ENCODE data around the gene USP17L28.
"Not testable (repeated sequence)": the region's sequence is repeated elsewhere in the genome, so short reads cannot be mapped to it uniquely, and the experiment has no call there.

The USP17L28 gene, protein sequence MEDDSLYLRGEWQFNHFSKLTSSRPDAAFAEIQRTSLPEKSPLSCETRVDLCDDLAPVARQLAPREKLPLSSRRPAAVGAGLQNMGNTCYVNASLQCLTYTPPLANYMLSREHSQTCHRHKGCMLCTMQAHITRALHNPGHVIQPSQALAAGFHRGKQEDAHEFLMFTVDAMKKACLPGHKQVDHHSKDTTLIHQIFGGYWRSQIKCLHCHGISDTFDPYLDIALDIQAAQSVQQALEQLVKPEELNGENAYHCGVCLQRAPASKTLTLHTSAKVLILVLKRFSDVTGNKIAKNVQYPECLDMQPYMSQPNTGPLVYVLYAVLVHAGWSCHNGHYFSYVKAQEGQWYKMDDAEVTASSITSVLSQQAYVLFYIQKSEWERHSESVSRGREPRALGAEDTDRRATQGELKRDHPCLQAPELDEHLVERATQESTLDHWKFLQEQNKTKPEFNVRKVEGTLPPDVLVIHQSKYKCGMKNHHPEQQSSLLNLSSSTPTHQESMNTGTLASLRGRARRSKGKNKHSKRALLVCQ

DNA sequence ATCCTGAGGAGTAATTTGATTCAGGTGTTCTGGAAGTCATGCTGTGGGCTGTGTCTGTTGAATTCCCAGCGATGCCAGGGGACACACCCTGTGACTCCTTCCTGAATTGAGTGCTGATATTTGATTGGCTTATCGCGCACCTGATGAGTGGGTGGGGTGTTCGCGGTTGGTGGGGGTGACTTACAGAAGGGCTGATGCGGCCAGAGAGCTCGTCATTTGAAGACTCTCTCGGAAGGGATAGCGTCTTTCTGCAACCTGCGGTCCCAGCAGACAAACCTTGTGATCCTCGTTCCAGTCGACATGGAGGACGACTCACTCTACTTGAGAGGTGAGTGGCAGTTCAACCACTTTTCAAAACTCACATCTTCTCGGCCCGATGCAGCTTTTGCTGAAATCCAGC, at the start of gene USP17L28:
TSS of gene USP17L28 (plus strand) at position 301 of the 400 bp plus-strand sequence. CDS start at position 301, 0 bp downstream.
- DNase-seq, result not testable (repeated sequence)

DNA sequence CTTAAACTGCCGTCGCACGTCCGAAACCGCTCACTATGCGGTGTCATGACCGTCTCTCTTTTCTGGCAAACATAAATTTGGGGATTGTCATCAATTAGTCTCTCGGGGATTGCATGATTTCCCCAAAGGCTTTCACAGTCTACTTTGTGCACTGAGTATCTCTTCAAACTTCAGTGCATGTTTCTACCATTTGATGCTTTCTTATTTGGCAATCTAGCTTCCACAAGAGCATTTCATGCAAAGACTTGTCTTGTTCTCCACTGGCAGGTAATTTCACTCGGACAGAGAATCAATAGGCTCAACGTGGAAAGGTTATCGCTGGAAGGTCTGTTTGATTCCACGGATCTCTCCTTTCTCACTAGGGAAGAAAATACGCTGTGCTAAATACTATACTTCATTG, 24.5 kb upstream of the USP17L28 start:
- not testable (repeated sequence) for DNase-seq

DNA sequence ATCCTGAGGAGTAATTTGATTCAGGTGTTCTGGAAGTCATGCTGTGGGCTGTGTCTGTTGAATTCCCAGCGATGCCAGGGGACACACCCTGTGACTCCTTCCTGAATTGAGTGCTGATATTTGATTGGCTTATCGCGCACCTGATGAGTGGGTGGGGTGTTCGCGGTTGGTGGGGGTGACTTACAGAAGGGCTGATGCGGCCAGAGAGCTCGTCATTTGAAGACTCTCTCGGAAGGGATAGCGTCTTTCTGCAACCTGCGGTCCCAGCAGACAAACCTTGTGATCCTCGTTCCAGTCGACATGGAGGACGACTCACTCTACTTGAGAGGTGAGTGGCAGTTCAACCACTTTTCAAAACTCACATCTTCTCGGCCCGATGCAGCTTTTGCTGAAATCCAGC, 23.8 kb upstream of the USP17L28 start, which contains the start of gene USP17L24:
TSS of gene USP17L24 (plus strand) at position 301 of the 400 bp plus-strand sequence. CDS start at position 301, 0 bp downstream.
- DNase-seq, result not testable (repeated sequence)

DNA sequence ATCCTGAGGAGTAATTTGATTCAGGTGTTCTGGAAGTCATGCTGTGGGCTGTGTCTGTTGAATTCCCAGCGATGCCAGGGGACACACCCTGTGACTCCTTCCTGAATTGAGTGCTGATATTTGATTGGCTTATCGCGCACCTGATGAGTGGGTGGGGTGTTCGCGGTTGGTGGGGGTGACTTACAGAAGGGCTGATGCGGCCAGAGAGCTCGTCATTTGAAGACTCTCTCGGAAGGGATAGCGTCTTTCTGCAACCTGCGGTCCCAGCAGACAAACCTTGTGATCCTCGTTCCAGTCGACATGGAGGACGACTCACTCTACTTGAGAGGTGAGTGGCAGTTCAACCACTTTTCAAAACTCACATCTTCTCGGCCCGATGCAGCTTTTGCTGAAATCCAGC, 19.1 kb upstream of the USP17L28 start, which contains the start of gene USP17L25:
TSS of gene USP17L25 (plus strand) at position 301 of the 400 bp plus-strand sequence. CDS start at position 301, 0 bp downstream.
- not testable (repeated sequence) for DNase-seq

DNA sequence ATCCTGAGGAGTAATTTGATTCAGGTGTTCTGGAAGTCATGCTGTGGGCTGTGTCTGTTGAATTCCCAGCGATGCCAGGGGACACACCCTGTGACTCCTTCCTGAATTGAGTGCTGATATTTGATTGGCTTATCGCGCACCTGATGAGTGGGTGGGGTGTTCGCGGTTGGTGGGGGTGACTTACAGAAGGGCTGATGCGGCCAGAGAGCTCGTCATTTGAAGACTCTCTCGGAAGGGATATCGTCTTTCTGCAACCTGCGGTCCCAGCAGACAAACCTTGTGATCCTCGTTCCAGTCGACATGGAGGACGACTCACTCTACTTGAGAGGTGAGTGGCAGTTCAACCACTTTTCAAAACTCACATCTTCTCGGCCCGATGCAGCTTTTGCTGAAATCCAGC, 14.3 kb upstream of the USP17L28 start, which contains the start of gene USP17L26:
TSS of gene USP17L26 (plus strand) at position 301 of the 400 bp plus-strand sequence. CDS start at position 301, 0 bp downstream.
- DNase-seq, result not testable (repeated sequence)

DNA sequence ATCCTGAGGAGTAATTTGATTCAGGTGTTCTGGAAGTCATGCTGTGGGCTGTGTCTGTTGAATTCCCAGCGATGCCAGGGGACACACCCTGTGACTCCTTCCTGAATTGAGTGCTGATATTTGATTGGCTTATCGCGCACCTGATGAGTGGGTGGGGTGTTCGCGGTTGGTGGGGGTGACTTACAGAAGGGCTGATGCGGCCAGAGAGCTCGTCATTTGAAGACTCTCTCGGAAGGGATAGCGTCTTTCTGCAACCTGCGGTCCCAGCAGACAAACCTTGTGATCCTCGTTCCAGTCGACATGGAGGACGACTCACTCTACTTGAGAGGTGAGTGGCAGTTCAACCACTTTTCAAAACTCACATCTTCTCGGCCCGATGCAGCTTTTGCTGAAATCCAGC, 9.6 kb upstream of the USP17L28 start, which contains the start of gene USP17L5:
TSS of gene USP17L5 (plus strand) at position 301 of the 400 bp plus-strand sequence. CDS start at position 301, 0 bp downstream.
- DNase-seq, result not testable (repeated sequence)

DNA sequence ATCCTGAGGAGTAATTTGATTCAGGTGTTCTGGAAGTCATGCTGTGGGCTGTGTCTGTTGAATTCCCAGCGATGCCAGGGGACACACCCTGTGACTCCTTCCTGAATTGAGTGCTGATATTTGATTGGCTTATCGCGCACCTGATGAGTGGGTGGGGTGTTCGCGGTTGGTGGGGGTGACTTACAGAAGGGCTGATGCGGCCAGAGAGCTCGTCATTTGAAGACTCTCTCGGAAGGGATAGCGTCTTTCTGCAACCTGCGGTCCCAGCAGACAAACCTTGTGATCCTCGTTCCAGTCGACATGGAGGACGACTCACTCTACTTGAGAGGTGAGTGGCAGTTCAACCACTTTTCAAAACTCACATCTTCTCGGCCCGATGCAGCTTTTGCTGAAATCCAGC, 4.8 kb upstream of the USP17L28 start, which contains the start of gene USP17L27:
TSS of gene USP17L27 (plus strand) at position 301 of the 400 bp plus-strand sequence. CDS start at position 301, 0 bp downstream.
- DNase-seq, result not testable (repeated sequence)

DNA sequence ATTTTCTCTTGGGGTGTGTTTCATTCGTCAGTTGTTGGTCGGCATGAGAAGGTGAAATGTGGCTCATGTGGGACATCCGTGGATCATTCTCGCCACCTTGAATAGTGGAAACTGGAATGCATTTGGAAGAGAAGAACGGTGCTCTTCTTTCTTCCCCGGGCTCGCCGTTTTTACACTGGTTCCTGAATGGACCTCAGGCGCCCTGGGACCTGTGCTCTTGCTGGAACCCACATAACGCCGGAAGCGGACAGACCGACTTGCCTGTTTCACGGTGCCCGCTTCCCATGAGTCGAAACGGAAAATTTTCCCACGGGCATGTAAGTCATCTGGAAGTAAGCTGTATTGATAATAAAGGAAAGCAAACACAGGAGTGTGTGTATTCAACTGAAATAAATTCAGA, 2.2 kb downstream of the USP17L28 start:
- DNase-seq, result not testable (repeated sequence)

DNA sequence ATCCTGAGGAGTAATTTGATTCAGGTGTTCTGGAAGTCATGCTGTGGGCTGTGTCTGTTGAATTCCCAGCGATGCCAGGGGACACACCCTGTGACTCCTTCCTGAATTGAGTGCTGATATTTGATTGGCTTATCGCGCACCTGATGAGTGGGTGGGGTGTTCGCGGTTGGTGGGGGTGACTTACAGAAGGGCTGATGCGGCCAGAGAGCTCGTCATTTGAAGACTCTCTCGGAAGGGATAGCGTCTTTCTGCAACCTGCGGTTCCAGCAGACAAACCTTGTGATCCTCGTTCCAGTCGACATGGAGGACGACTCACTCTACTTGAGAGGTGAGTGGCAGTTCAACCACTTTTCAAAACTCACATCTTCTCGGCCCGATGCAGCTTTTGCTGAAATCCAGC, 4.6 kb downstream of the USP17L28 start, which contains the start of gene USP17L29:
TSS of gene USP17L29 (plus strand) at position 301 of the 400 bp plus-strand sequence. CDS start at position 301, 0 bp downstream.
- not testable (repeated sequence) for DNase-seq

DNA sequence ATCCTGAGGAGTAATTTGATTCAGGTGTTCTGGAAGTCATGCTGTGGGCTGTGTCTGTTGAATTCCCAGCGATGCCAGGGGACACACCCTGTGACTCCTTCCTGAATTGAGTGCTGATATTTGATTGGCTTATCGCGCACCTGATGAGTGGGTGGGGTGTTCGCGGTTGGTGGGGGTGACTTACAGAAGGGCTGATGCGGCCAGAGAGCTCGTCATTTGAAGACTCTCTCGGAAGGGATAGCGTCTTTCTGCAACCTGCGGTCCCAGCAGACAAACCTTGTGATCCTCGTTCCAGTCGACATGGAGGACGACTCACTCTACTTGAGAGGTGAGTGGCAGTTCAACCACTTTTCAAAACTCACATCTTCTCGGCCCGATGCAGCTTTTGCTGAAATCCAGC, 14.1 kb downstream of the USP17L28 start, which contains the start of gene USP17L30:
TSS of gene USP17L30 (plus strand) at position 301 of the 400 bp plus-strand sequence. CDS start at position 301, 0 bp downstream.
- DNase-seq, result not testable (repeated sequence)

DNA sequence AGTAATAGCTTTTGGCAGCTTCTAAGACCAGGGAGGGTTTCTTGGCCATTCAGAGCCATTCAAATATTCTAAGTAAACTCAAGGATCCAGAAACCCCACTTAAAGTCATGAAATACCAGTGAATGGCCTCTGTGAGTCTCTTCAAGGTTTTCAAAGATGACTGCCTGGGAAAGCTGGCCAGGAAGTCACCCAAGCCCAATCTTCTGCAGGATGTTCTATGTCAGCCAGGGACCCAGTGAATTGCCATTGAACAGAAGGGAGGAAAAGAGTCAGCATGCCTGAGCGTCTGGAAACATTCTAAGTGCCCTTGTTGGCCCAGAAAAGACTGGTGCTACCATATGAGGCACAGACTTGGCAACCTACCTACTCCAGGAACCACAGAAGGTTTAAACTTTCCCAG, 31.2 kb downstream of the USP17L28 start:
- not testable (repeated sequence) for DNase-seq

DNA sequence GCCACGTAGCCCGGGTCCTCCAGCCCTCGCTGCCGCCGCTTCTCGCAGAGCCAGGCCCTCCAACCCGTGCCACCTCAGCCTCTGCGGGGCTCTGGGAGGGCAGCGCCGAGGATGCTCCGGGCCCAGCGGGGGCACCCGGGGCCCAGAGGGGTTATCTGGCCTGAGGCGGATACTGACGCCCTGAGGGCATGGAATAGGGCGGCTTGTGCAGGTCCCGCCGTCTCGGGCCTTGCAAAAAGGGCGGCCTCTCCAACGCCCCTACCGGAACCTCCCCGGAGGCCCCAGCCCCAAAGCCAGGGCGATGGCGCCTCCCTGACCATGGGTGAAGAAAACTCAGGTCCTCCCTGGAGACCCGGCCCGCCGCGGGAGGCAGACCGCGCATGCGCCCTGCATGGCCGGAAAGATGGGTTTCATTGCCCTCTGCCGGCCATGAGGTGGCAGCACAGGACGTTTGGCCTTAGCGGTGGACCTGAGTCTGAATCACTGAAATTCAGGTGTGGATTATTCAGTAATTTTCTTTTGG, 32.4 kb downstream of the USP17L28 start:
- not testable (repeated sequence) for DNase-seq

DNA sequence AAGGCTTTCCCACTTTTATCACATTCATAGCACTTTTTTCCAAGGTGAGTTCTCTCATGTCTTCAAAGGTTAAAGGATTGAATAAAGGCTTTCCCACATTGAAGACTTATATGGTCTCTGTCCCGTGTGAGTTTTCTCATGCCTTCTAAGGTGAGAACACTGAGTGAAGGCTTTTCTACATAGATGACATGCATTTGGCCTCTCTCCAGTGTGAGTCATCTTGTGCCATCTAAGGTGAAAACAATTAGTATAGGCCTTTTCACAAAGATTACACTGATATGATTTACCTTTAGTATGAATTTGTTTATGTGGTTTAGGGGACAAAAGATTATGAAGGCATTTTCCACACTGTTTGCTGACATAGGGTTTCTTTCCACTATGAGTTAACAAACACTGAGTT, 35.4 kb downstream of the USP17L28 start:
- DNase-seq, result no peak

DNA sequence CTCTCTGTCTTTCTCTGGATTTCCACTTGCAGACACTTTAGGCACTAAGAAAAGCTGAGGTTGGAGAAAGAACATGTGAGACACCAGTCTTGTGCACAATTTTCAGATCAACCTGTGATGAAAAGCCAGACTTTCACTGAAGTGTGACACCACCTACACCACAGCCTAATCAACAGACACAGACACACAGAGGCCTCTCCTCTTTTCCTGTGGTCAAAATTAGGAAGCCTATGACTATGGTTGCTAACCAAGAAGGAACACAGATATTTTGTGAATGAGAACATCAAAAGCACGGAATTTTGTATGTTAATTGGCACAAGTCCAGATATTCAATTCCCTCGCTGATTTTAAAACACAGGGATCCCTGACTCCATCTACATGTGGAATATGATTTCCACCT, 40.3 kb downstream of the USP17L28 start:
- DNase-seq, result not testable (repeated sequence)
